Stimulated activated naive B cell treated with anti-CD40 and anti-IgM and Interleukin-4, amounts not matched to agents 10 μg/mL and 1 μg/mL and 100 μg/mL, for 72 hours (primary cell): Measurements from ENCODE around the gene FAM50B.

Experiments used
- ATAC-seq, 2 donors: fragments of 150-1000 bp; cut with Tn5 transposase; replicated peaks; 2 replicates each; pipeline ENCODE4 v1.10.0; 2021; ENCODE audit warnings: moderate library complexity in 1 of 2
- DNase-seq: peaks from one replicate; pipeline ENCODE4 v3.0.0; 2021
- H3K27ac Mint-ChIP-seq: one replicate; pipeline ENCODE4 v1.8.0; 2022; ENCODE audit warnings: mild to moderate bottlenecking, mixed read lengths
- H3K27me3 Mint-ChIP-seq, 2 donors: one replicate each; pipeline ENCODE4 v1.8.0; 2022; ENCODE audit warnings: mixed read lengths in 2 of 2
- H3K36me3 Mint-ChIP-seq, 2 donors: one replicate each; pipeline ENCODE4 v1.8.0; 2022; ENCODE audit warnings: mixed read lengths in 2 of 2, mild to moderate bottlenecking in 1 of 2
- H3K4me1 Mint-ChIP-seq, 2 donors: one replicate each; pipeline ENCODE4 v1.8.0; 2022; ENCODE audit warnings: mixed read lengths in 2 of 2, mild to moderate bottlenecking in 1 of 2
- H3K4me3 Mint-ChIP-seq, 2 donors: one replicate each; pipeline ENCODE4 v1.8.0; 2022; ENCODE audit warnings: mild to moderate bottlenecking in 2 of 2, mixed read lengths in 2 of 2, moderate library complexity in 1 of 2
- H3K9me3 Mint-ChIP-seq, 2 donors: one replicate each; pipeline ENCODE4 v1.8.0; 2022; ENCODE audit warnings: mixed read lengths in 2 of 2, mild to moderate bottlenecking in 1 of 2

The FAM50B gene, protein sequence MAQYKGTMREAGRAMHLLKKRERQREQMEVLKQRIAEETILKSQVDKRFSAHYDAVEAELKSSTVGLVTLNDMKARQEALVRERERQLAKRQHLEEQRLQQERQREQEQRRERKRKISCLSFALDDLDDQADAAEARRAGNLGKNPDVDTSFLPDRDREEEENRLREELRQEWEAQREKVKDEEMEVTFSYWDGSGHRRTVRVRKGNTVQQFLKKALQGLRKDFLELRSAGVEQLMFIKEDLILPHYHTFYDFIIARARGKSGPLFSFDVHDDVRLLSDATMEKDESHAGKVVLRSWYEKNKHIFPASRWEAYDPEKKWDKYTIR

DNA sequence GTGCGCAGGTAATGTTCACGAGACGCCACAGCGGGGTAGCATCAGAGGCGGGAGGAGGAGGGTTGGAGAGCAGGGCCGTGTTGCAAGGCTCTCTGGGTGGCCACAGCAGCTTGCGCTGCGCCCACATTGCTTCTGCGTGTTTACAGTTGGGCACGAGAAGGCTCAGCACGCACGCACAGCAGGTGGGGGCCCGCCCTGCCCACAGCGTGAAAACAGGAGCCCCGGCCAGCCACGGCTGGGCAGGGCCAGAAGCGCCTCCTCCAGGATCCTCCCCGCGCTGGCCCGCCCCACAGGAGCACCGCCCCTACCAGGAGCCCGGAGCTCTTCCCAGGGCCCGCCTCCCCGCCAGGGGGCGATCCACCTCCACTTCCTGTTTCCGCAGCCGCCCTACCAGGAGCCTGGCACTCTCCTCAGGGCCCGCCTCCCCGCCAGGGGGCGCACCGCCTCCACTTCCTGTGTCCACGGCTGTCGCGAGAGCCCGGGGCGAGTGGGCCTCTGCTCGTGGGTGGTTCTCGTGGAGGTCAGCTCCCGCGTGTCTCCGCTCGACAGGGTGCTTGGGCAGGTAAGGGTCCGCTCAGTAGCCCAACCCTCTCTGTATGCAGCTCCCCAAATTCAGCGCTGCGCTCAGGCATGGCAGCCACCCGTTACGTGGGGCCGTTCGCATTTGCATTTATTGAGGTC is at the start of gene FAM50B:
Gene FAM50B (plus strand): TSS at position 449 of the 681 bp plus-strand sequence. CDS start 439 bp downstream, outside the sequence.
- Mint-ChIP-seq H3K27me3 (no peaks in the 10 kb centered on the region), H3K9me3 (peaks cover 0 to 2% of the 10 kb centered on the region in 2 donors), H3K27ac (peak within 1 kb of the TSS; percentile 89), H3K4me3 (peak within 1 kb of the TSS; percentile 84), H3K4me1 (peaks cover 14 to 46% of the 10 kb centered on the region in 2 donors), H3K36me3 (peaks cover 4 to 14% of the 10 kb centered on the region in 2 donors)
- ATAC-seq (peak; percentile 92 to 93), DNase-seq (peak; percentile 89)

DNA sequence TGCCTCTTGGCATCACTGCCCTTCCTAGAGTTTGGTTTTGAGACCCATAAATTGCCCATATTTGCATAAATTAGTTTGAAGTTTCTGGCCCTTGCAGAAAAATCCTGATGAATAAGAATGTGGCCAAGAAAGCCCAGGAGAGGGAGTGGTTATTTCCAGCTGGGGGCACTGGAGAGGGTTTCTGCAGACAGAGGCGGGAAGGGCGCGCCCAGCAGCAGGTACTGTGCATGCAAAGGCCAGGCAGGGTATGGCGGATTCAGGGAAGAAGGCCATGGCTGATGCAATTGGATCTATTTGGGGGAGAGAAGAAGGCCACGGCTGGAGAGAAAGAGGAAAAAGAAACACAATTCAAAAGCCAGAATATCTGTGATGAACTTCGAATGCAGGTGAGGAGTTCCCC is 49.5 kb upstream of the FAM50B start:
- Mint-ChIP-seq H3K9me3 (peaks cover 2 to 9% of the 10 kb centered on the region in 2 donors), H3K4me3 (peak overlapping the region in 1 of 2 donors; percentile 72), H3K4me1 (peaks cover 44 to 67% of the 10 kb centered on the region in 2 donors), H3K27me3 (peaks cover 0 to 5% of the 10 kb centered on the region in 2 donors), H3K27ac (no peak overlapping the region), H3K36me3 (peaks cover 5 to 14% of the 10 kb centered on the region in 2 donors)
- no peak for DNase-seq
- ATAC-seq, result no peak

DNA sequence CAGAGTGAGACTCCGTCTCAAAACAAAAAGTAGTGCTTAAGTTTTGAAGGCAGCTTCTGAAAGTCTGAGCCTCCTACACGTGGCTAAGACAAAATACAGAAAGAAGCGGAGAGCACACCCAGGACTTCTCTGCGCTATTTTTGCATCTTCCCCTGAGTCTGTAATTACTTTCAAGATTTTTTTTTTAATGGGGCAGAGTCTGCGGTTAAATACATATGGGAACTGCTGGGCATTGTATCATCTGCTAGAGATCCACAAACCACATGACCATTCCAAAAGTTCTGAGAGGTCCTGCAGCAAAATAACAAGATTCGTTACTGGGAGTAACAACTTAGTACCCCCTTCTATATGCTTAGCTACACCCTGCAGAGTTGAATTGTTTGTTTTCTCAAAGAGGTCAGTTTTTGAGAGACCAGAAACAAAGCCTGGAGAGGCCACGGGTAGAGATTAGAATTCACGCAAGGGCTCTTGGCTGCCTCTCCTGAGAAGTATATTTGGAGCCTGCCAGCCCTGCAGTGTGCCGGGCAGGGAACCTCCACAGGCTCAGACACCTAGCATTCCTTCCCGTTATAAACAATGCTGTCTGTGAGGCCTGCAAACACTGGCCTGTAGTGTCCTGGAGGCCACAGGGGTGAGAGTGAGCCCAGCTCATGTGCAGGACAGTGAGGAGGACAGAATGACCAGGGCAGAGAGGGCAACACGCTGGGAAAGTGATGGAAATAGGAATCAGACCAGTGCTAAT is 48.2 kb upstream of the FAM50B start:
- peaks cover 0 to 5% of the 10 kb centered on the region in 2 donors for H3K27me3 Mint-ChIP-seq

DNA sequence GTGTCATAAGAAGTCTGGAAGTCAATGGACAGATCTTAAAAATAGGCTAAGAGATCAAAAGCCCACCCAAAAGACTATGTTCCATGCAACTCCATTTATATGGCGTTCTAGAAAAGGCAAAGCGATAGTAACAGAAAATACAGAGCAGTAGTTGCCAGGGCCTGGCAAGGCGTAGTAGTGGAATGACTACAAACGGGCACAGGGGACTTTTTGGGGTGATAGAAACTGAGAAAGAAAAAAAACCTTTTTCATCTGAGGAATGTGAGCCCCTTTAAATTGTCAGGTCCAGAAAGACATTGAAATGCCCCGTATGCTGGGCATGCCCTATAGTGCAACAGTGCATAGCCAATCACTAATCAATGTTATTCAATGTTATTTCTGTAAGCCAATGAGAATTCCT is 47.2 kb upstream of the FAM50B start:
- DNase-seq, result peak; percentile 65

More for the DNA sequence above, 48.2 kb upstream of the FAM50B start:
- ATAC-seq, result peak; percentile 10 to 31
- Mint-ChIP-seq H3K4me3 (peak overlapping the region in 1 of 2 donors; percentile 23), H3K27ac (peak overlapping the region; percentile 82), H3K4me1 (peaks cover 44 to 68% of the 10 kb centered on the region in 2 donors), H3K36me3 (peaks cover 5 to 14% of the 10 kb centered on the region in 2 donors), H3K9me3 (peaks cover 2 to 9% of the 10 kb centered on the region in 2 donors)
- no peak for DNase-seq

DNA sequence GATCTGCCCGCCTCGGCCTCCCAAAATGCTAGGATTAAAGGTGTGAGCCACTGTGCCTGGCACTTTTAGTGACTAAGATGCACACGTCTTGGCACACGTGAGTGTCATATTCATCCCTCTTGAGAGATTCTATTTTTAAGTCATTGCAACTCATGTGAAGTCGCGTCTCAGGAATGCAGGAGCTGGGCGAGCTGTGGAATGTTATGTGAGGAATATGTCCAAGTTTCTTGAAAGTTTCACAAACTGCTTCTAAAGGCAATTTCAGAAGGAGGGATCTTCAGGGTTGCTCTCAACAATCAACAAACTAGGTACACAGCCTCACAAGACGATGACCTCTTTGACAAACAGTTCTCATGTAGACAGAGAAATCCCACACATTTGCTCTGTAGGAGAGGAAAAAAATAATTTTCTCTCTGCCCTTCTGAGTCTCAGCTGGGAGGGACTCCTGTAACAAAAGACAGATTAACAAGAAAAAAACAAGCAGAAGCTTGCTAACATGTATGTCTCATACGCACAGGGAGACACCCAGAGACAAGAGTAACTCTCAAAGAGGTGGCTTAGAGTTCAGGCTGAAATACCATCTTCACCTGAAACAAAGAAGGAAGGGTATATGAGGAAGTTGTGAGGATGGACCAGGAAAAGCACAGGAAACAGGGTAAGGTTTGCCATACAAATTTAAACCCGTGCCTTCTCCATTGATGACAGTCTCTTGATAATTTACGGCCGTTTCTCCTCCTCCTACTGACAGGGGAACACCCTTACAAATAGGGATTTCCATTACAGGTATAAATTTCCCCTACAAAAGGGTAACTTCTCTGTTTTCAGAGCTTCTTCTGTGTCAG is 45.3 kb upstream of the FAM50B start:
- H3K27me3 Mint-ChIP-seq, result peaks cover 0 to 5% of the 10 kb centered on the region in 2 donors
- H3K36me3 Mint-ChIP-seq, result peaks cover 5 to 14% of the 10 kb centered on the region in 2 donors
- peaks cover 2 to 9% of the 10 kb centered on the region in 2 donors for H3K9me3 Mint-ChIP-seq
- peak overlapping the region; percentile 87 for H3K27ac Mint-ChIP-seq
- peaks cover 39 to 56% of the 10 kb centered on the region in 2 donors for H3K4me1 Mint-ChIP-seq
- DNase-seq (peak; percentile 39), ATAC-seq (peak; percentile 79 to 91)
- peak overlapping the region; percentile 40 to 48 for H3K4me3 Mint-ChIP-seq

More for the DNA sequence above, 47.2 kb upstream of the FAM50B start:
- Mint-ChIP-seq H3K9me3 (peaks cover 2 to 9% of the 10 kb centered on the region in 2 donors), H3K4me1 (peaks cover 44 to 68% of the 10 kb centered on the region in 2 donors), H3K36me3 (peaks cover 5 to 14% of the 10 kb centered on the region in 2 donors), H3K4me3 (no peak overlapping the region), H3K27me3 (peaks cover 0 to 5% of the 10 kb centered on the region in 2 donors), H3K27ac (peak overlapping the region; percentile 82)
- peak; percentile 58 to 72 for ATAC-seq

DNA sequence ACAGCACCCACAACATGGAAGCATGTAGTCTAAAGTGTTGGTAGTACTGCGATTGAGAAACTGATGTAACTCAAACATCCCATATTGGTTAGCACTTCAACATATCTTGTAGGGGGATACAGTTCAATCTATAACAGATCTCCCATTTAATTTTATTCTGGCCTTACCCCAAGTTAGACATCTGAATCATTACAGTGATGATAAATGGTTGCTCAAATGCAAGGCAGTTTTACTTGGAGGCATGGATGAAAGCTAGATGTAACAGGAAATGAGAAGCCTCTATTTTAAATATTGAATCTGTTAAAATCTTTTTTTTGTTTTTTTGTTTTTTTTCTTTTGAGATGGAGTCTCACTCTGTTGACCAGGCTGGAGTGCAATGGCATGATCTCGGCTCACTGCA is 44.2 kb upstream of the FAM50B start:
- H3K4me1 Mint-ChIP-seq, result peaks cover 31 to 45% of the 10 kb centered on the region in 2 donors
- no peaks in the 10 kb centered on the region for H3K9me3 Mint-ChIP-seq
- peak overlapping the region; percentile 87 for H3K27ac Mint-ChIP-seq
- H3K36me3 Mint-ChIP-seq, result peaks cover 1 to 5% of the 10 kb centered on the region in 2 donors
- ATAC-seq, result no peak
- H3K4me3 Mint-ChIP-seq, result no peak overlapping the region
- H3K27me3 Mint-ChIP-seq, result no peaks in the 10 kb centered on the region
- DNase-seq, result no peak

DNA sequence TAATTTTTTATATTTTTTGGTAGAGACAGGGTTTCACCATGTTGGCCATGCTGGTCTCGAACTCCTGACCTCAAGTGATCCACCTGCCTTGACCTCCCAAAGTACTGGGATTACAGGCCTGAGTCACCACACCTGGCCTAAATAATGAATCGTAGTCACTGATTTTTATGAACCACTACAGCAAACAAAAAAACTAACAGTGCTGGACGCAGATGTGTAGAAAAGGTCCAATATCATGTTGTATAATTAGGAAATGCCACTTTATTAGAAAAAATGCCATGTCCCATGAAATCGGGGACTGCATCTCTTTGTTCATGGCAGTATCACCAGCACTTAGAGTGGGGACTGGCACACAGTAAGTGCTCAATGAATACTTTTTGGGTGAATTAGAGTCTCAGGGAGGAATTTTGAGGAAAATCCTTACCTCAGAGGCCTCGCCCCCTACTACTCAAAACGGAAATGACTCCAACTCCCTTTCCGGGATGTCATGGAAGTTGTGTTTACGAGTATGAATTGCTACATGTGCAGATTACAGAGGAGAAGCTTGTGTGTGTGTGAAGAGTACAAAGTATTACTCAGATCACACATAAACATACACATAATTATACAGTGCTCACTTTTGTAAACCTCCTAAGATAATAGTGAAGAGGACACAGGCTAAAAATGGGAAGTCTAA is 43.6 kb upstream of the FAM50B start:
- Mint-ChIP-seq H3K36me3 (peaks cover 1 to 4% of the 10 kb centered on the region in 2 donors), H3K27me3 (no peaks in the 10 kb centered on the region), H3K4me1 (peaks cover 29 to 42% of the 10 kb centered on the region in 2 donors), H3K27ac (peak overlapping the region; percentile 31), H3K9me3 (no peaks in the 10 kb centered on the region), H3K4me3 (no peak overlapping the region)
- ATAC-seq, result no peak
- no peak for DNase-seq

DNA sequence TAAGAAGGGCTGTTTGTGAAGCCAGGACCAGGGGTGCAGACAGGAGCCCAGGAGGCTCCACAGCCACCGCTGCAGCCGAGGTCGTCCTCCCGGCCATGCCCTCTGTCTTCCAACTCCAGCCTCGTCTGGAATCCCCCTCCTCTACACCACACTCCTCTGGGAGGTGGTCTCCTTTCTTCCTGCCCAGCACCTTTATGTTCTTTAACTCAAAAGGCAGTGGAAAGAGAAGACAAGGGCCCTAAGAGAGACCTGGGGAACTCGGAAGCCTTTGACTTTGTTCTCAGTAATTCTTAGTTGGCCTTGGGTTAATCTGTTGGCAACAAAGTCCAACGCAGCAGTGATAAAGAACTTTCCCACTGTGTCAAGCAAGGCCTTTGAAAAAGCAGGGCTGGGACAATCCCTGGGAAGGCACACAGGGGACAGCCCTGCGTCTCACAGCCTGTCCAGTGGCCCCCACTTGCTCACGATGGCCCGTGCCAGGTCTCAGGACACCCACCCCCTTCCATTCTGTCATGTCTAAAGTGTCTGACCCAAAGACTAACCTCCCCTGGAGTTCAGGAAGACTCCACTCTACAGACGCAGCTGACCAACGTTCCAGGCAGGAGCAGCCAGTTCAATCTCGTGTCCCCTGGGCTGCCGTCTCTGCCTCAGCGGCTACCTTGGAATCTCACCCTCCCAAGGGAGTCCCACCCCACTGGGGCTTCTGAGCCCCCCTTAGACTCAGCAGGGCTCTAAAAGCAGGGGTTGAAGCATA is 42.8 kb upstream of the FAM50B start:
- Mint-ChIP-seq H3K9me3 (no peaks in the 10 kb centered on the region), H3K4me1 (peaks cover 29 to 42% of the 10 kb centered on the region in 2 donors), H3K27ac (no peak overlapping the region), H3K27me3 (no peaks in the 10 kb centered on the region), H3K4me3 (no peak overlapping the region), H3K36me3 (peaks cover 0 to 1% of the 10 kb centered on the region in 2 donors)
- DNase-seq, result no peak
- no peak for ATAC-seq

DNA sequence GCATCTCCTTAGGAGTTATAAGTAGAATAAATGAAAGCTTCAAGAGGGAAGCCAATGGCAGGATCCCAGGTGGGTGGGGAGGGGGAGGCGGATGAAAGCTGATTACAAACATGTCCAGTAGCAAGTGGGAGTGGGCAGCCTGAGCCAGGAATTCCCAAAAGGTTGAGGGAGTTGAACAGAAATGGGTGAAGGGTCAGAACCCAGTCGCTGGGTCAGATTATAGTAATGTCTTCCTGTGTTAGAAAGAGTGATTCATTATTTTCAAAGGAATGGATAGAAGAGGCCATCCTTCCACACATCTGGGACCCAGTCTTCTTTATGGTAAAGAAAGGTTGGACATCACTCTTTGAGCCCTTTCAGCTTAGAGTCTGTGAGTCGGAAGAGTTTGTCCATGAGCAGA is 41.0 kb upstream of the FAM50B start:
- no peak overlapping the region for H3K27ac Mint-ChIP-seq
- ATAC-seq (no peak), DNase-seq (no peak)
- no peak overlapping the region for H3K4me3 Mint-ChIP-seq
- no peaks in the 10 kb centered on the region for H3K9me3 Mint-ChIP-seq
- H3K36me3 Mint-ChIP-seq, result no peaks in the 10 kb centered on the region
- no peaks in the 10 kb centered on the region for H3K27me3 Mint-ChIP-seq
- peaks cover 26 to 43% of the 10 kb centered on the region in 2 donors for H3K4me1 Mint-ChIP-seq

DNA sequence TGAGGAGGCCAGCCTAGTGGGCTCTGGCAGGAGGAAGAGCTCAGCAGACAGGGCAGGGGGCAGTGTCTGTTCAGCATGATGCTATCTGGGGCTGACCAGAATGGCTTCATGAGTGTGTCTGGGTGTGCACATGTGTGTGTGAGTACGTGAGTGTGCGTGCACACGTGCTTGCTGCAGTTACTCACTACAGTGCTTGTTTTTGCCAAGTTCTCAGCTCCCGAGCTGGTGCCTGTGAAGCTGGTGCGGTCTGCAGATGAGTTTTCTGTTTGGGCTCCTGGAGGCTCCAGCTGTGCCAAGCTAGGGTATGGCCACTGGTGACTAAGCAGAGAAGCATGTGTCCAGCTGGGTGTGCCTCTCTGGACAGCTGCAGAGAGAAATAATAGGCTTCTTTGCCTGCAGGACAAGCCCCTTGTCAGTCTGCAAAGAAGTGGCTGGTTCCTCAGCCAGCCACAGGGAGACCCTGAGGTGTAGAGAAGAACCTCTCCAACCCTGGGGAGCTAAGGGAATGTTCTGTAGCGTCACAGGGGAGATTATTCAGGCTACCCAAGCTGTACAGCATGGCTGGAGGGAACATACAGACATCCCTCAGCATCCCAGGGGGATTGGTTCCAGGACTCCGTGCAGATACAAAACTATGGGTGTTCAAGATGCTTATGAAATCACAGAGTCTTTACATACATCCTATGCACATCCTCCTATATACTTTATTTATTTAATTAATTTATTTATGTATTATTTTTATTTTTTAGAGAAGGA is 40.2 kb upstream of the FAM50B start:
- Mint-ChIP-seq H3K27ac (no peak overlapping the region), H3K9me3 (no peaks in the 10 kb centered on the region), H3K36me3 (no peaks in the 10 kb centered on the region), H3K27me3 (no peaks in the 10 kb centered on the region), H3K4me1 (peaks cover 23 to 43% of the 10 kb centered on the region in 2 donors), H3K4me3 (no peak overlapping the region)
- DNase-seq (no peak), ATAC-seq (no peak)

DNA sequence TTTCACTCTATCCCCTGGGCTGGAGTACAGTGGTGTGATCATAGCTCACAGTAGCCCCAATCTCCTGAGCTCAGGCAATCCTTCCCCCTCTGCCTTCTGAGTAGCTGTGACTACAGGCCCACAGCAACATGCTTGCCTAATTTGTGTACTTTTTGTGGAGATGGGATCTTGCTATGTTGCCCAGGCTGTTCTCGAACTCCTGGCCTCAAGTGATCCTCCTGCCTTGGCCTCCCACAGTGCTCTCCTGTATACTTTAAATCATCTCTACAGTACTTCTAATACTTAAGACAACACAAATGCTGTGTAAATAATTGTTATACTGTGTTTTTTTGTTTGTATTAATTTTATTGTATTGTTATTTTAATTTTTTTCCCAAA is 39.7 kb upstream of the FAM50B start:
- DNase-seq, result no peak
- Mint-ChIP-seq H3K4me1 (peaks cover 23 to 43% of the 10 kb centered on the region in 2 donors), H3K36me3 (no peaks in the 10 kb centered on the region), H3K4me3 (no peak overlapping the region), H3K9me3 (no peaks in the 10 kb centered on the region), H3K27me3 (no peaks in the 10 kb centered on the region), H3K27ac (no peak overlapping the region)
- ATAC-seq, result no peak

DNA sequence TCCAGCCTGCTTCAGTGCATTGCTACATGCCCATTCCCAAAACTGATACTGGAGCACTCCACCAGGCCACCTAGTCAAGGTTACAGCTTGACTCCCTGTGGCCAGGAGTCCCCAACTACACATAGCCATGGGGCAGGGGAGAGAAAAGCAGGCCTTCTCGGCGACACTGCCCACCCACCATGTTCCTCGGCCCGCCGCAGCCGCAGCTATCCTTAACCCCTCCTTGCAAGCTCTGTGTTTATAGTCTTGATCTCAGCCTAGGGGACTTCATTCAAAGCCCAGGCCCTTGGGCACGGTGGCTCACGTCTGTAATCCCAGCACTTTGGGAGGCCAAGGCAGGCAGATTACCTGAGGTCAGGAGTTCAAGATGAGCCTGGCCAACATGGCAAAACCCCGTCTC is 39.2 kb upstream of the FAM50B start:
- Mint-ChIP-seq H3K4me1 (peaks cover 23 to 40% of the 10 kb centered on the region in 2 donors), H3K27ac (no peak overlapping the region), H3K4me3 (no peak overlapping the region), H3K36me3 (no peaks in the 10 kb centered on the region), H3K27me3 (no peaks in the 10 kb centered on the region), H3K9me3 (no peaks in the 10 kb centered on the region)
- DNase-seq, result no peak
- ATAC-seq, result no peak
